ENCODE measurements around the gene CADM1. TPM values are rescaled to one million over a fixed set of nuclear protein-coding genes. Genes with fewer than 3 reads are reported as not detected.

The CADM1 gene
- total RNA-seq, 2 experiments from 2014 or later = 0.47 to 0.63 TPM

DNA sequence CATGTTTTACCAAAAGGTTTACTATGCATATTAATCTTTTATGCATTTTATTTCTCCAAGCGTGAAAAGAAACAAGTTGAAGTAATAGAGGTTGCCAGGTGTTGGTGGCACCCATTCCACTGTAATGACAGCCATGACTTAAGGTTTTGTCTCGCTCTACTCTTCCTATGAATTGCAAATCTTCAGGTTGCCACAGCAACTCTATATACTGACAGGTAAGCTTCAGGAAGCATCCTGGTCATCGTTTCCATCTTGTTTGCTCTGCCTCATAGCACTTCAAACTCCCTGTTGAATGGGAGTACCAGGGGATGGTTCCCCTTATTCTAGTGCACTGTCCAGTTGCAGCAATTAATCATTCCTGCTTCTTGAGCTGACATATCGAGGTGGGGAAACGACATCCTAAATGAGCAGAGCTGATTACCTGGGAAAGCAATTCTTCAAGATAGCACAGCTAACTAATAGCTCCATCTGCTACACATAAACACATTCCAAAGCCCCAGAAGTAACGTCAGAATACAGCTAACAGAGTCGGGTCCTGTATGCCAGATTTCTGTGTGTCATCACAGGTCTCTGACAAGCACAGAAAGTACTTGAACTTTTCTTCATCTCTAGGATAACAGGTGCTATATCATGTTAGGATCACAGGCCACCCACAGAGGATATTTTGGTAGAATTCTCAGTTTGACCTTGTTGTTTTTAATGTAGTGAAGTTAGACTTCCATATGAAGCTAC is 80.3 kb downstream of the CADM1 start:
- H3K4me3 Mint-ChIP-seq = no peak overlapping the region
- TF ChIP-seq, protein P1, sequence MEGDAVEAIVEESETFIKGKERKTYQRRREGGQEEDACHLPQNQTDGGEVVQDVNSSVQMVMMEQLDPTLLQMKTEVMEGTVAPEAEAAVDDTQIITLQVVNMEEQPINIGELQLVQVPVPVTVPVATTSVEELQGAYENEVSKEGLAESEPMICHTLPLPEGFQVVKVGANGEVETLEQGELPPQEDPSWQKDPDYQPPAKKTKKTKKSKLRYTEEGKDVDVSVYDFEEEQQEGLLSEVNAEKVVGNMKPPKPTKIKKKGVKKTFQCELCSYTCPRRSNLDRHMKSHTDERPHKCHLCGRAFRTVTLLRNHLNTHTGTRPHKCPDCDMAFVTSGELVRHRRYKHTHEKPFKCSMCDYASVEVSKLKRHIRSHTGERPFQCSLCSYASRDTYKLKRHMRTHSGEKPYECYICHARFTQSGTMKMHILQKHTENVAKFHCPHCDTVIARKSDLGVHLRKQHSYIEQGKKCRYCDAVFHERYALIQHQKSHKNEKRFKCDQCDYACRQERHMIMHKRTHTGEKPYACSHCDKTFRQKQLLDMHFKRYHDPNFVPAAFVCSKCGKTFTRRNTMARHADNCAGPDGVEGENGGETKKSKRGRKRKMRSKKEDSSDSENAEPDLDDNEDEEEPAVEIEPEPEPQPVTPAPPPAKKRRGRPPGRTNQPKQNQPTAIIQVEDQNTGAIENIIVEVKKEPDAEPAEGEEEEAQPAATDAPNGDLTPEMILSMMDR (IDR thresholded peaks at IDR 0.05) = no peak
- CTCF ChIA-PET = no interaction called here

DNA sequence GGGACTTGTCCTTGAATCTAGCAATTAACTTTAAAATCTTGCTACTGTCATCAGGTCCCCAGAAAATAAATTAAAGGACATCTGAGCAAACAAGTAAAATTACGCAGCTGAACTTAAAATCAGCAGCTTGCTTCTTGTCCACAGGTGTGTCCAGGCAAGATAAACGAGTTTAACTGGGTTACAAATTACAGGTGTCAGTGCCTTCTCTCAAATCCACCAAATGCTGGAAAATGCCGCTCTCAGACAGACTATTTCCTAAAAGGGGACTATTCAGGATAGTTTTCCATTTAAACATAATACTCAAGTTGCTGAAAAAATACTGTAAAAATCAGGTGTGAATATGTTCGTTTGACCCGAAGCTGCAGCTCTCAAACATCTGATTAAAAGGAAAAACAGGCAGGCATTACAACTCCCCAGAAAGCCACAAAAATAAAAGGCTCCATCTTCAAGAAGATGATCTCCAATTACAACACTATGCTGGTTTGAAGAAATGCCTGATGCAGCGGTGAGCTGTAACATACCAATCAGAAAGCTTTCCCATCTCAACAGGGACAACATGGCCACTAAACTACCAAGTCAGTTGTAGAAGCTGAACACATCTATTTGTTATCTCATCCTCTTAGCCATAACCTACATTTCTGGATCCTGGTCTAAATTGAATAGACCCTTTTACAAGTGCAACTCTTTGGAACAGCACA is 82.1 kb downstream of the CADM1 start:
- no peak overlapping the region for H3K27ac Mint-ChIP-seq
- POLR2A ChIA-PET = no interaction called here
- intact Hi-C loops (cut with micrococcal nuclease) = no loop called here
- no peak for ATAC-seq
- DNase-seq = no peak
- CTCF ChIA-PET = no interaction called here
- no peaks in the 10 kb centered on the region for H3K36me3 Mint-ChIP-seq (ENCODE audit: low read depth)
- H3K4me1 Mint-ChIP-seq (ENCODE audit: low read depth) = no peaks in the 10 kb centered on the region
- no peak overlapping the region for H3K4me3 Mint-ChIP-seq
- no peaks in the 10 kb centered on the region for H3K27me3 Mint-ChIP-seq
- no peaks in the 10 kb centered on the region for H3K9me3 Mint-ChIP-seq
- TF ChIP-seq, protein P1 (IDR thresholded peaks at IDR 0.05) = no peak

More for the DNA sequence above, 80.3 kb downstream of the CADM1 start:
- intact Hi-C loops (cut with micrococcal nuclease) = no loop called here
- no peak for DNase-seq
- no peaks in the 10 kb centered on the region for H3K27me3 Mint-ChIP-seq
- H3K4me1 Mint-ChIP-seq (ENCODE audit: low read depth) = no peaks in the 10 kb centered on the region
- H3K27ac Mint-ChIP-seq = no peak overlapping the region
- POLR2A ChIA-PET = no interaction called here
- no peak for ATAC-seq
- no peaks in the 10 kb centered on the region for H3K36me3 Mint-ChIP-seq (ENCODE audit: low read depth)
- H3K9me3 Mint-ChIP-seq = no peaks in the 10 kb centered on the region

DNA sequence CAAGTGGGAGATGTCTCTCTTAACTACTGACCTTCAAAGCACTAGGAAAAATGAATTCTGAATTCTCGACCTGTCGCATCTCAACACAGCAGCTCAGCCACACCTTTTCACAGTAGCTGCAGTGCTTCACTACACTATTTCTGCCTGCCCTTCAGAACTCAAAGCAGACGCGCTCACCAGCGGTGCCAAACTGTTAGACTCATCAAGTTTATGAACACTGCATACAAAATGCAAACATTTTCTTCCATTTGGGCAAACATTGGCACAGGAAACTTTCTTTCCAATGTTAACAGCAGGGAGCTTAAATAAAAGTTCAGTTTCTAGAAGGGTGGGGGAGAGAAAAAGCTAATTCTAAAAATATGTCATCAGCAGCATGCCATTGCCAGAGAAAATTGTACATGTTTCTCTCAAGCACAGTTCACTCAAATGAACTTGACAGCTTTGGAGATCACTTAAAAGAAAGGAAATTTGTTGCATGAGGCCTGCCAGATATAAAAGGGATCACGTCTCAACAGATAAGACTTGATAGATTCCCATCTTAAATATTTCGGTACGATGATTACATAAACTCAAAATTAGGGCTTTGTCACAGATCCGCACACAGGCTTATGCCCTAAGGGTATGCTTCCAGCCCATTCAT is 82.7 kb downstream of the CADM1 start:
- Mint-ChIP-seq H3K27ac (no peak overlapping the region), H3K36me3 (ENCODE audit: low read depth) (no peaks in the 10 kb centered on the region), H3K27me3 (no peaks in the 10 kb centered on the region), H3K4me1 (ENCODE audit: low read depth) (no peaks in the 10 kb centered on the region), H3K9me3 (no peaks in the 10 kb centered on the region), H3K4me3 (no peak overlapping the region)
- intact Hi-C loops (cut with micrococcal nuclease) = no loop called here
- TF ChIP-seq, protein P1 (IDR thresholded peaks at IDR 0.05) = no peak
- CTCF ChIA-PET = no interaction called here
- ATAC-seq (no peak), DNase-seq (no peak)
- POLR2A ChIA-PET = no interaction called here

DNA sequence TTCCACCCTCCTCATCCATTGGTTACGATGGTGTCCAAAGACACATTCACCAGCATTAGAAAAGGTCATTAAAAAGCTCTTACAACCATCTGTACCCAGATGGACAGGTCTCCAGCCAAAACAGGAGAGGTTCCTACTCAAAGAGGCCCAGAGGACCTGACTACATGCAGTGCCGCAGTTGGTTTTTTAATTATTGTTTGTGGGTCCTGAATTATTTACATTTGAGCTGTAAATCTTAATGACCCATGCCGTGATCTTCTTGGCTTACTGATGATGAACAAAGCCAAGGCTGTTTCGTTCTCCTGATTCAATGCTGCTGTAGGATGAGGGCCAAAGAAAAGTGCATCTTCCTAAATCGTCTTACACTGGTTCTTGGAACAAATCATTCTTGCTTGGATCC is 83.7 kb downstream of the CADM1 start:
- Mint-ChIP-seq H3K27ac (no peak overlapping the region), H3K27me3 (no peaks in the 10 kb centered on the region), H3K9me3 (no peaks in the 10 kb centered on the region), H3K4me1 (ENCODE audit: low read depth) (no peaks in the 10 kb centered on the region), H3K4me3 (no peak overlapping the region), H3K36me3 (ENCODE audit: low read depth) (no peaks in the 10 kb centered on the region)
- intact Hi-C loops (cut with micrococcal nuclease) = no loop called here
- CTCF ChIA-PET = no interaction called here
- ATAC-seq (no peak), DNase-seq (no peak)
- TF ChIP-seq, protein P1 (IDR thresholded peaks at IDR 0.05) = no peak
- POLR2A ChIA-PET = no interaction called here

DNA sequence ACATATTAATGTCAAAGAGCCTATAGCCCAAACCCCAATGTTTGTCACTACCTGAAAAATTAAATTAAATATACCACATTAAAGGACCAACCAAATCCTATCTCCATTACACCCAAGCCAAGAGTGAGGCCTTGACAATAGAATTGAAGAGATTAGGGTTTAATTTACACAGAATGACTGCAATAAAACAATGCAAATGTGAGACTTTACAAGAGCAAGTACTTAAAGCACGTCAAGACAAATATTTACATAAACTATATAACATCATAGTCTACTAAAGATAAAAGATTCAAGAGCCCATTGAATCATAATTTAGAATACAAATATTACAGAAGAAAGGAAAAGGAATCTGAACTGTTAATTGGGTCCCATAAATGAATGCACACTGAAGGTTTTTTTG is 85.6 kb downstream of the CADM1 start:
- POLR2A ChIA-PET = no interaction called here
- CTCF ChIA-PET = no interaction called here
- Mint-ChIP-seq H3K27me3 (no peaks in the 10 kb centered on the region), H3K9me3 (no peaks in the 10 kb centered on the region), H3K4me1 (ENCODE audit: low read depth) (no peaks in the 10 kb centered on the region), H3K4me3 (no peak overlapping the region), H3K27ac (no peak overlapping the region), H3K36me3 (ENCODE audit: low read depth) (no peaks in the 10 kb centered on the region)
- ATAC-seq (no peak), DNase-seq (no peak)
- TF ChIP-seq, protein P1 (IDR thresholded peaks at IDR 0.05) = no peak
- intact Hi-C loops (cut with micrococcal nuclease) = no loop called here
